ENCODE measurements around the gene KCNJ11.

Gene KCNJ11

GRCh38 chr11:17391493-17392355 lies 3.3 kb upstream of the KCNJ11 start:
- DNase-seq (ENCODE audit: low read depth), result no peak

DNA sequence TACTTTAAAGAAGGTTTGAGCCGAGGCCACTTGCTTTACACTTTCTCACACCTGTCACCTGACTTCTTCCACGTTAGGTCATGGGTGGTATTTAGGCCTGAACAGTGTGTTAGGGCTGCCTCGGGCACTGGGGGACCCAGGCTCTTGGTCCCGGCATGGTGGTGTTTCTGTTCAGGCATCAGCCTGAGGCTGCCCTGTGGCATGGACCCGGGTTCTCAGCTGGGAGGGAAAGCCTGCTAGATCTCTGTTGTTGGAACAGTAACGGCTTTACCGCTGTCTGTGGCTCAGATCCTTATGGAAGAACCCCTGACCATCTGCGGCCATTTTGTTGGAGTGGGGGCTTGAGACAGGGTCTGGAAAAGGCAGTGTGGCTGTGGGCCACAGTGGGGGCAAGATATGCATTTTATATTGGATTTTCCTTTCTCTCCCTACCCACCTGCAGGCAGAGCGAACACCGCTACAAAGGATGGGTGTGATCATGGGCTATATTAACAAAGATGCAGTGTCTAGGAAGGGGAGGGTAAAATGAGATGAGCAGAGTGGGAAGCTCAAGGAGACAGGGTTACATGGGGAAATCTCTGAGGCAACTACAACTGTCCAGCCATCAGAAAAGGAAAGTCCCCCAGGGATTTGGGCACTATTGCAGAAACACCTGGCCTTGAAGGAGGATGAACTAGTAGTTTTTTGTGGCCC lies 1.6 kb upstream of the KCNJ11 start:
- DNase-seq (ENCODE audit: low read depth), result no peak

DNA sequence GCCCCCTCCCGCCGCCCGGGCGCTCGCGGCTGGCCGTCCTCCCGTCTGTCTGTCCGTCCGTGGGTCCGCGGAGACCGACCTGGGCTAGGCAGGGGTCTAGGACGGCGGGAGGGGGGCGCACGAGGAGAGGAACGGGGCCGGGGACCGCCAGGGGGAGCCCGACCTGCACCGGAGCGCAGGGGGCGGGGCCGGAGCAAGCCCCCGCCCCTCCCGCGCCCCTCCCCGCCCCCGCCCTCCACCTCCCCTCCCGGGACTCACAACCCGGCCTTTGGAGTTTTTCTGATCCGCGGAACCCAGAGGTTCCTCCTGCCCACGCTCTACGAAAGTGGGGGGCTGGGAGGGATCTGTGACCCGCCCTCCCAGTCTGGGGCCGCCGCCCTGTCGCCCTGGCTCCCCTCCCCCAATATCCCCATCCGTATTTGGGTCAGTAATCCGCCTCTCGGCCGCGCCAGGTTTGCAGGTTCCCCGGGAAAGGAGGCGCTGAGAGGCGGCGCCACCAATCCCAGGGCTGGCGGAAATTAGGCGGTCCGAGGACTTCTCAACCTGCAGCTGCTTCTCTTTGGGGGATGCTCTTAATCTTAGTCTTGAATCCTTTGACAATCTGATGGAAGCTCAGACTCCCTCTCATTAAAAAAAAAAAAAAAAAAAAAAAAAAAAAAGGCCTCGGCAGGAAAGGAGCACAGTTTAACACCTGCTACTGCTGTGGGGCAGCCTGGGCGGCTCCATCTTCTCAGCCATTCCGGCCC lies 925 bp upstream of the KCNJ11 start:
- no peak for DNase-seq (ENCODE audit: low read depth)

- no peak for DNase-seq (ENCODE audit: low read depth)
These were observed 648 bp downstream of the KCNJ11 start for GRCh38 chr11:17387811-17388210.

GRCh38 chr11:17387254-17387653 lies 1.2 kb downstream of the KCNJ11 start:
- no peak for DNase-seq (ENCODE audit: low read depth)

- no peak for DNase-seq (ENCODE audit: low read depth)
These were observed 2.0 kb downstream of the KCNJ11 start for GRCh38 chr11:17386331-17387084.

DNA sequence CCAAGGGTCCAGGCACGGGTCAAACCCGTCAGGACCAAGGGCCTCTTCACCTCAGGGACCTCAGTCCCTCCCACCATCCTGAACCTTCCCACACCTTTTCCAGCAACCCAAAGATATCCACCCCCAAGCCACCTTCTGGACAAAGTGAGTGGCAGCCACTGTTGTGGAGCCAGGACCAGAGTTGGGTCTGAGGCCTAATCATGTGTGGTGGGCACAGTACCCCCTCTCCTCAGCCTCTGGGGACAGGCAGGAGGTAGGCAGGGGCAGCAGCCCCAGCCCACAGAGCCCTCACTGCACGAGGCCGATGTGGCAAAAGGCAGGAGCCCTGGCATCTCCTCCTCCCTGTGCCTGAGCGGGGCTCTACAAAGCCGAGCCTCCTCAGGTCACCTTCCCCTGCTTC lies 2.5 kb downstream of the KCNJ11 start:
- DNase-seq (ENCODE audit: low read depth), result no peak

- no peak for DNase-seq (ENCODE audit: low read depth)
These were observed 3.0 kb downstream of the KCNJ11 start for GRCh38 chr11:17385492-17385891.

GRCh38 chr11:17384002-17384511 lies 4.4 kb downstream of the KCNJ11 start:
- no peak for DNase-seq (ENCODE audit: low read depth)

- no peak for DNase-seq (ENCODE audit: low read depth)
These were observed 5.0 kb downstream of the KCNJ11 start for GRCh38 chr11:17383461-17383860.

DNA sequence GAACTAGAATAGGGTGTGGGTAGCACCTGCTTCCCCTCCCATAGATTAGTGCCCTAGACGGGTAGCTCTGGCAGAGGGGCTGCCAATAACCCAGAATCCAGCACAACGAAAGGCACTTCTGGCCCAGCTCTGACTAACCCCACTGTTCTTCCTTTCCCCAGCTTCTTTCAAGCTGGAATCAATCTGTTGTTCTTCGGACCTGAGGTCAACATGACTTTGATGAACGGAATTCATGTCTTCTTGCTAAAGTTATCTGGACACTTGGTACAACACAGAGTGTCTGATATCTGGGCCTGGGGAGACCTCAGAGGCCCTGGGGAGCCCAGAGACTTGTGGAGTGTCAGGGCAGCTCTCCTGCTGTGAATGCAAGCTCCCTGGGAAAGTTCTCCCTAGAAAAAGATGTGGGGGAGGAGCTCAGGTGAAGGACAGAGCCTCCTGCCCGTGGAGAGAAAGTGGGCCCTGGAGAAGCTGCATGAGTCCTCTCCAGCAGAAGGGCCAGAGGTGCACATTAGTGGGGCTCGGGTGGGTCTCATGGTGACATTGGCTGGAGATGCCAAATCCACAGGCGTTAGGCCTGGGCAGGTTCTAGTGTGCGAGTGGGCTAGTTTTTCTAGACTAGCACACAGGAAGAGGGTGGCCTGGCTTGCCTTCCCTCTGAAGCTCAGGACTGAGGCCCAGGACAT lies 6.3 kb downstream of the KCNJ11 start:
- DNase-seq (ENCODE audit: low read depth), result no peak

DNA sequence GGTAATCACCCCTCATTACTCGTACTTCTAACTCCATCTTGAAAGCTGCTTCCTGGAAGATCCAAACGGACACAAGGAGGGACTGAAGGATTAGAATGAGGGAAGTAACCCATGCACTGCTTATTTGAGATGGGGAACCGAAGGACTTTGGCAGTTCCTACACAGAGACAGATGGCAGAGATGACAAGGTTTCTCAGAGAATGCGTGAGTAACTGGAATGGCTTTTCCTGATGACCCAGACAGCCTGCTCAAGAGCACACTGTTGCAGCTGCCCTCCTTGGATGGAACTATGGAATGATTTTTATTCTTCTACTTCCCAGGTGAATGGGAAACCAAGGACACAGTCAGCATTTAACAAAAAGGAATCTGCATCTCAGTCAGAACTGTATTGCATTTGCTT lies 7.3 kb downstream of the KCNJ11 start:
- no peak for DNase-seq (ENCODE audit: low read depth)

DNA sequence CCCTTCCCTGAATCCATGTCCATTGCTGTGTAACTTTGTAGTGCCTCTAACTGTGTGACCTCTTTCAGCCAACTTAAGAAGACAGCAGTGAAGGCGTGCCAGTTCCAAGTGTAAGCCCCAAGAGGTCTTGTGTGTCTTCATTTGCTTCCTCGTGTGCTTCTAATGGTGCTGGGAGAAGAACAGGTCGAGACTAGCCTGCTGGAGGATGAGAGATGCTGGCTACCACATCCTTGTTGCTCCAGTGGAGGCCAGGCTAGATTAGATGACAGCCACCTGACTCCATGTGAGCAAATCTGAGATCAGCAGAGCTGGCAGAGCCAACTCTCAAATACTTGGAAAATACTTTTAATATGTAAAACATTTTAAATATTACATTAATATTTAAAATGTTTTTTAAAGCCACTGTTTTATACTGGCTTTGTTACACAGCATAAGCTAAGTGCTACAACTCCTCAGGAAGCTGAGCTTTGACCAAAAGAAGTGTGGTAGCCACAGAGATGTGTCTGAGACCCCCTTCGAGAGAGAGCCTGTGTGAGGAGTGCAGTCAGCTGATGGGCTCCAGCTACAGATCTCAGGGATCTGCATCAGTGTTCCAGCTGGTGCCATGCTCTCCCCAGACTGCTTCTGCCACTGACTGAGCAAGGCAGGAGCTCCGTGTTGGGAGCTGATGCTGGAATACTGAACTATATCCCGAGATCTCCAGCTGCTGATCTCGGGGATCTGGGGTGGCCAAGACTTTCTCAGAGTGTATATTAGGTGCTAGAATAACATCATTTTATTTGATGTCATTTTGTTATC lies 8.9 kb downstream of the KCNJ11 start:
- no peak for DNase-seq (ENCODE audit: low read depth)

GRCh38 chr11:17378655-17379054 lies 9.8 kb downstream of the KCNJ11 start:
- DNase-seq (ENCODE audit: low read depth), result no peak

GRCh38 chr11:17376493-17376892 lies 12.0 kb downstream of the KCNJ11 start:
- no peak for DNase-seq (ENCODE audit: low read depth)

DNA sequence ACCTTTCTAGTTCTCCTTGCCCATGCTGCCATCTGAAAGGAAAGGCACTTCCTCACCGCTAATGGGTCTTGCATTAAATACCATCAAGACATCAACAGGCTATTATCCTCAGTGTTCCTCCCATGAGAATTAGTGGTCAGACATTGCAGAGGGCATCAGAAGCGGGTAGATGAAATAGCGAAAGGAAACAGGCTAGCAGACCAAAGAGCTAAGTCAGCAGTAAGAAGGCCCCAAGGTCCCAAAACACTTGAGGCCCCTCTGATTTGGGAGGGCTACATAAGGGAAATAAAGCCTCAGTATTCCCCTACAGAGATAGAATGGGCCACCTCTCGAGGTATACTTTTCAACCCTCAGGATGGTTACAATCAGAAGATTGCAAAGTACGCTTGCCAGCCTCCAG lies 12.9 kb downstream of the KCNJ11 start:
- no peak for DNase-seq (ENCODE audit: low read depth)

DNA sequence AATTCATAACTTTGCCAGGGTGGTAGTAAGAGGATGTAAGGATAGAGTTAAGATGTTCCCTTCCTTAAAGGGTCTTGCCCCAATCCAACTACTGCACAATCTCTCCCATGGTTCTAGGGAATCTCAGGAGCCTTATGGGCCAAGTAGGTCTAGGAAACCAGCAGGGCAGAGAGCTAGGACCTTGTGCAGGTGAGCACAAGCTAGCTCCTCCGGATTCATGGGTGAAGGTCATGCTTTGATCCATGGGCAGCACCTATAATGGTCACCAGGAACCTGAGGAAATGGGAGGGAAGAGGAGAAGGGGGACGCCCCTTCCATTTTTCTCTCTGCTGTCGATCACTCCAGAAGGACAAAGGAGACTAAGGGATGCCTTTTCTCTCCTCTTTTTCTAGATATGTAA lies 16.8 kb downstream of the KCNJ11 start:
- DNase-seq (ENCODE audit: low read depth), result no peak

DNA sequence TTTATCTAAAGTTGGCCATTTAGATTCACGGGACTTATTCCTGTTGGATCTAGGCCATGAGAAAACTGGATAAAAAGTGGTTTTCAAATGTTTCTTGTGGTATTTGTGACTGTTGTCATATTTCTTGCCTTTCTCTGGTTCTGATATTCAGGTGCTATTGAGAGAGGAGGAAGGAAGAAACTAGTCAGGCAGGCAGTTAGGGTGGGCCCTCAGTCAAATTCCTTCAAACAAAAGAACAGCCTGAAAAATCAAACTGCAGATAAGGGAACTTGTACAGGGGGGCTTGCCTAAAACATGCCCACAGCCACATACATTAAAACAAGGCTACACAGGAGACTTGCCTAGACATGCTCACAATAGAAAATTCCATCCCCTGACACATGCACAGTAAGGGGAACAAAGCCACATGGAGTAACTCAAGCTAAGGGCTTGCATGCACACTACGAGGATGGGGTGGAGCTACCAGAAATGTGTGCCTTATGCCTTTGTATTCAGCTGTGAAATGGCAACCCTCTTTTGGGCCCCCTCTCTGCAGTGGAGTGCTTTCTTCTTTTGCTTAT lies 18.7 kb downstream of the KCNJ11 start:
- DNase-seq (ENCODE audit: low read depth), result no peak

DNA sequence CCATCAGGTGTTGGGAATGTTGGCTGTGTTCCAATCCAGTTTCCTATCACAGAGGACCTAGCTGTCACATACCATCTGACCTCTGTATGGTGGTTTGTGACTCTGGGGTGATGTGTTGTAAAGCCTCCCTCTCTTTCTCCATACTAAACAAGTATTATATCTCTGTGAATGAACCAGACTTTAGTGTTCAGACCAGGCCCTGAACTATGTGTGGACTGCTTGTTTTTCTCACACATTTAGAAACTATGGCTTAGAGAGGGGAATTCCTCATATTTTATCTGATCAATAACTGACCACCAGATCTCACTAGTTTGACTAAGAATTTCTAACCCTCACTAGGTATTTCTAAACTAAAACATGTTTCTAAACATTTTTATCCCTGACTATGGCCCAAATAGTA lies 19.4 kb downstream of the KCNJ11 start:
- no peak for DNase-seq (ENCODE audit: low read depth)

DNA sequence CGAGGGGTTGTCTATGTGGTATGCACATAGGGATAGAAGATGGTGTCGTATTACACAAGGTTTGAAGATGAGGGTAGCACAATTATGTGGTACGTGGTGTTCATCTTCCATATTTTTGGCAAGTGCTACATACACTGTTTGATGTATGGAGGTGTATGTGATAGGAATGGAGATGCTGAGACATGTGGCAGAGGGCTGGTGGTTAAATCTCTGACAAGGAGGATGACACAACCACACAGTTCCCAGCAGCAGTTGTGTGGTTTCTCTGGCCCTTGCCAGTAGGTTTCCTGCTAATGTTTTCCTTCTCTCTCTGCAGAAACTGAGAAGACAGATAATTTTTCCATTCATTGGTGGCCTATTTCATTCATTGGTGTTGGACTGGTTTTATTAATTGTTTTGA lies 19.9 kb downstream of the KCNJ11 start:
- DNase-seq (ENCODE audit: low read depth), result no peak

Data from GM04503 (cell line).